Osteoblast (primary cell): ENCODE results near the gene AIRE. TPM values are rescaled to one million over a fixed set of nuclear protein-coding genes. Genes with fewer than 3 reads are reported as not detected.

Source experiments
- DNase-seq: peaks from one replicate; pipeline ENCODE4 v3.0.0; 2011; ENCODE audit warnings: low spot score, mixed read lengths; ENCODE audit not compliant: insufficient read length; ENCODE audit errors: missing footprints
- H2AFZ ChIP-seq: 2 replicates; pipeline ENCODE4 v1.6.0; 2011; ENCODE audit warnings: mild to moderate bottlenecking, low read length
- H3K27ac ChIP-seq: 2 replicates; pipeline ENCODE4 v1.5.1; 2011; ENCODE audit warnings: mild to moderate bottlenecking, low read depth, low read length, moderate library complexity
- H3K27me3 ChIP-seq: 2 replicates; pipeline ENCODE4 v1.6.0; 2012; ENCODE audit warnings: mild to moderate bottlenecking, control low read depth, inconsistent platforms, low read length, moderate library complexity; ENCODE audit not compliant: insufficient read depth
- H3K36me3 ChIP-seq: 2 replicates; pipeline ENCODE4 v1.5.1; 2011; ENCODE audit warnings: mild to moderate bottlenecking, low read length, control low read depth, moderate library complexity; ENCODE audit not compliant: insufficient read depth
- H3K4me1 ChIP-seq: 2 replicates; pipeline ENCODE4 v1.5.1; 2011; ENCODE audit warnings: mild to moderate bottlenecking, low read length, control low read depth, moderate library complexity; ENCODE audit not compliant: insufficient read depth
- H3K4me2 ChIP-seq: 2 replicates; pipeline ENCODE4 v1.6.0; 2011; ENCODE audit warnings: mild to moderate bottlenecking, low read length; ENCODE audit not compliant: insufficient read depth
- H3K4me3 ChIP-seq: fragments of 200-600 bp; sonication (generic); 3 replicates; pipeline ENCODE4 v1.5.1; 2012; ENCODE audit warnings: mild to moderate bottlenecking, low read length, inconsistent platforms; ENCODE audit not compliant: insufficient read depth
- H3K79me2 ChIP-seq: 2 replicates; pipeline ENCODE4 v1.6.0; 2012; ENCODE audit warnings: mild to moderate bottlenecking, low read length, control low read depth, inconsistent platforms; ENCODE audit not compliant: insufficient read depth
- H3K9me3 ChIP-seq: 2 replicates; pipeline ENCODE4 v1.5.1; 2011; ENCODE audit warnings: low read depth, low read length, control low read depth
- H4K20me1 ChIP-seq: 2 replicates; pipeline ENCODE4 v1.6.0; 2012; ENCODE audit warnings: mild to moderate bottlenecking, low read length, control low read depth; ENCODE audit not compliant: insufficient read depth
- CTCF ChIP-seq: IDR thresholded peaks from 2 replicates; pipeline ENCODE4 v1.5.1; 2011; ENCODE audit warnings: mild to moderate bottlenecking, low read depth, low read length, moderate library complexity; ENCODE audit errors: extremely low read depth
- total RNA-seq: library from RNA; depleted of rRNA; stranded (reverse); fragments of >200 nt; gene quantifications from 2 replicates; pipeline ENCODE4 v1.2.3, GENCODE V29; 2012

The AIRE gene
- total RNA-seq, 1 donor = not detected

DNA sequence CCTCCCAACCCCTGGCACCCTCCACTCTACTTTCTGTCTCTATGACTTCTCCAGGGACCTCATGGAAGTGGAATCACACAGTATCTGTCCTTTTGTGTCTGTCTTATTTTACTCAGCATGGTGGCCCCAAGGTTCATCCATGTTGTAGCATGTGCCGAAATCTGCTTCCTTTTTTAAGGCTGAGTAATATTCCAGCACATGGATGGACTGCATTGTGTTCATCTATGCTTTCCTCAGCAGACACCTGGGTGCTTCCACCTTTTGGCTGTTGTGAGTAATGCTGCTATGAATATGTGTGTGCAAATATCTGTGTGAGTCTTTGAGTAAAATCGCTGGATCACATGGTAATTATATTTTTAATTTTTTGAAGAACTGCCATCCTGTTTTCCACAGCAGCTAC lies 12.6 kb downstream of the AIRE start:
- Histone ChIP-seq H3K4me3 (no peak overlapping the region), H3K79me2 (peaks cover 23% of the 10 kb centered on the region), H3K36me3 (no peaks in the 10 kb centered on the region), H3K4me2 (no peak overlapping the region), H2AFZ (no peak overlapping the region), H3K27ac (no peak overlapping the region), H3K4me1 (peaks cover 10% of the 10 kb centered on the region), H3K9me3 (no peaks in the 10 kb centered on the region), H4K20me1 (peaks cover 17% of the 10 kb centered on the region), H3K27me3 (no peaks in the 10 kb centered on the region)
- no peak for DNase-seq
- TF ChIP-seq CTCF = no peak

- Histone ChIP-seq H3K79me2 (peaks cover 30% of the 10 kb centered on the region), H3K27me3 (no peaks in the 10 kb centered on the region), H3K36me3 (no peaks in the 10 kb centered on the region), H3K27ac (peak overlapping the region; percentile 58), H3K4me3 (peak overlapping the region; percentile 80), H4K20me1 (peaks cover 23% of the 10 kb centered on the region), H3K9me3 (no peaks in the 10 kb centered on the region), H3K4me2 (peak overlapping the region; percentile 89), H2AFZ (peak overlapping the region; percentile 89), H3K4me1 (peaks cover 10% of the 10 kb centered on the region)
- DNase-seq = no peak
- TF ChIP-seq CTCF = no peak
Observed at GRCh38 chr21:44299085-44299457, 13.4 kb downstream of the AIRE start.

GRCh38 chr21:44299458-44300261 lies 14.0 kb downstream of the AIRE start, which contains the start of gene PFKL:
Gene PFKL, plus strand, starts transcription at chr21:44300053. Its CDS starts 53 bp downstream, at chr21:44300106.
- H3K4me3 ChIP-seq = peak within 1 kb of the TSS; percentile 80
- no peak for TF ChIP-seq CTCF
- H3K4me1 ChIP-seq = peaks cover 10% of the 10 kb centered on the region
- H3K9me3 ChIP-seq = no peaks in the 10 kb centered on the region
- peaks cover 26% of the 10 kb centered on the region for H4K20me1 ChIP-seq
- peak; percentile 100 for DNase-seq
- peak within 1 kb of the TSS; percentile 58 for H3K27ac ChIP-seq
- H2AFZ ChIP-seq = peak within 1 kb of the TSS; percentile 89
- H3K27me3 ChIP-seq = no peaks in the 10 kb centered on the region
- peak within 1 kb of the TSS; percentile 89 for H3K4me2 ChIP-seq
- peaks cover 34% of the 10 kb centered on the region for H3K79me2 ChIP-seq
- no peaks in the 10 kb centered on the region for H3K36me3 ChIP-seq

- H4K20me1 ChIP-seq = peaks cover 32% of the 10 kb centered on the region
- no peak for TF ChIP-seq CTCF
- peaks cover 41% of the 10 kb centered on the region for H3K79me2 ChIP-seq
- no peaks in the 10 kb centered on the region for H3K9me3 ChIP-seq
- H3K4me1 ChIP-seq = peaks cover 10% of the 10 kb centered on the region
- peak; percentile 100 for DNase-seq
- H3K36me3 ChIP-seq = no peaks in the 10 kb centered on the region
- no peak overlapping the region for H3K27ac ChIP-seq
- peak overlapping the region; percentile 89 for H3K4me2 ChIP-seq
- peak overlapping the region; percentile 80 for H3K4me3 ChIP-seq
- peak overlapping the region; percentile 62 for H2AFZ ChIP-seq
- H3K27me3 ChIP-seq = no peaks in the 10 kb centered on the region
Observed at GRCh38 chr21:44300262-44300959, 14.7 kb downstream of the AIRE start.
